GM23248 (cell line): ENCODE measurements around the gene MYO3A. TPM values are rescaled to one million over a fixed set of nuclear protein-coding genes. Genes with fewer than 3 reads are reported as not detected.
A peak's percentile ranks its signal among the peaks of the same experiment; 100 is the strongest.
"Not testable (repeated sequence)": the region's sequence is repeated elsewhere in the genome, so short reads cannot be mapped to it uniquely, and the experiment has no call there.

Experiments
- DNase-seq: peaks from one replicate; pipeline ENCODE4 v3.0.0-alpha.2; 2015
- H2AFZ ChIP-seq: fragments of 200-600 bp; sonication (generic); 2 replicates; pipeline ENCODE4 v1.6.1; 2016; ENCODE audit warnings: antibody characterized with exemption
- H3F3A ChIP-seq: fragments of 200-600 bp; sonication (generic); 2 replicates; pipeline ENCODE4 v1.6.1; 2016; ENCODE audit warnings: mild to moderate bottlenecking, antibody characterized with exemption, mixed run types; ENCODE audit not compliant: insufficient read depth
- H3K27ac ChIP-seq: fragments of 200-600 bp; sonication (generic); 2 replicates; pipeline ENCODE4 v1.5.1; 2016; ENCODE audit warnings: mild to moderate bottlenecking
- H3K27me3 ChIP-seq: fragments of 200-600 bp; sonication (generic); replicated peaks from 2 replicates; pipeline ENCODE4 v1.6.1; 2016; ENCODE audit warnings: mild to moderate bottlenecking; ENCODE audit not compliant: insufficient read depth
- H3K36me3 ChIP-seq: fragments of 200-600 bp; sonication (generic); 2 replicates; pipeline ENCODE4 v1.6.1; 2016; ENCODE audit warnings: low read depth, mild to moderate bottlenecking
- H3K4me1 ChIP-seq: fragments of 200-600 bp; sonication (generic); 2 replicates; pipeline ENCODE4 v1.6.1; 2016; ENCODE audit warnings: mild to moderate bottlenecking; ENCODE audit not compliant: insufficient read depth
- H3K4me2 ChIP-seq: fragments of 200-600 bp; sonication (generic); one replicate; pipeline ENCODE4 v1.6.1; 2016; ENCODE audit warnings: mild to moderate bottlenecking; ENCODE audit not compliant: unreplicated experiment
- H3K4me3 ChIP-seq: fragments of 200-600 bp; sonication (generic); 2 replicates; pipeline ENCODE4 v1.5.1; 2016; ENCODE audit warnings: mild to moderate bottlenecking
- H3K79me2 ChIP-seq: fragments of 200-600 bp; sonication (generic); 2 replicates; pipeline ENCODE4 v1.6.1; 2016; ENCODE audit warnings: mild to moderate bottlenecking; ENCODE audit not compliant: insufficient read depth
- H3K9ac ChIP-seq: fragments of 200-600 bp; sonication (generic); 2 replicates; pipeline ENCODE4 v1.6.1; 2016; ENCODE audit warnings: mild to moderate bottlenecking
- H3K9me2 ChIP-seq: fragments of 200-600 bp; sonication (generic); 2 replicates; pipeline ENCODE4 v1.6.1; 2016; ENCODE audit warnings: mixed run types, mild to moderate bottlenecking, moderate library complexity; ENCODE audit not compliant: insufficient read depth
- H3K9me3 ChIP-seq: fragments of 200-600 bp; sonication (generic); one replicate; pipeline ENCODE4 v1.6.1; 2017; ENCODE audit warnings: low read depth
- H4K20me1 ChIP-seq: fragments of 200-600 bp; sonication (generic); 2 replicates; pipeline ENCODE4 v1.6.0; 2016; ENCODE audit not compliant: insufficient read depth
- EZH2 ChIP-seq: fragments of 200-600 bp; sonication (generic); IDR thresholded peaks from 2 replicates; pipeline ENCODE4 v1.6.1; 2018; ENCODE audit warnings: antibody characterized with exemption, mild to moderate bottlenecking; ENCODE audit not compliant: insufficient read depth, poor library complexity, severe bottlenecking
- EZH2phosphoT487 ChIP-seq: fragments of 200-600 bp; sonication (generic); IDR thresholded peaks from 2 replicates; pipeline ENCODE4 v1.6.1; 2018; ENCODE audit warnings: antibody characterized with exemption, moderate library complexity, mild to moderate bottlenecking, low read depth; ENCODE audit not compliant: insufficient read depth
- WGBS, 2 experiments: methylation state at CpG; one replicate each; pipeline ENCODE4 v1.1.6; 2015 to 2017; ENCODE audit warnings: low lambda C conversion rate in 2 of 2, low coverage in 1 of 2; ENCODE audit errors: missing lambda C conversion rate in 2 of 2; 5-methylcytosine and 5-hydroxymethylcytosine counted together
- in situ Hi-C: fragments of 300-500 bp; cut with MboI; formaldehyde crosslinking; loops from 2 replicates; pipeline ENCODE4 v1.15.0; 2020
- polyA plus RNA-seq: library from polyadenylated mRNA; unstranded; fragments of >200 nt; fragmentation: Nextera tagmentation; extraction: Ambion mirVana; gene quantifications from 2 replicates; pipeline ENCODE4 v1.2.1, GENCODE V29; 2016
- total RNA-seq: library from RNA; depleted of rRNA; stranded (reverse); fragments of >200 nt; shearing (Covaris generic); gene quantifications from 2 replicates; pipeline ENCODE4 v1.2.3, GENCODE V29; 2014

The MYO3A gene
- total and polyA plus RNA-seq, 2 experiments from 2014 or later: not detected

- H3K79me2 ChIP-seq: no peaks in the 10 kb centered on the region
- 2 to 21% methylated on average over 1 of the region's 1 CpG for WGBS, 2 experiments
- H3K27me3 ChIP-seq: no peaks in the 10 kb centered on the region
- H3K4me1 ChIP-seq: no peaks in the 10 kb centered on the region
- DNase-seq: no peak
- H3K4me2 ChIP-seq: no peak overlapping the region
- no peak overlapping the region for H3K27ac ChIP-seq
- H3F3A ChIP-seq: no peaks in the 10 kb centered on the region
- H3K36me3 ChIP-seq: no peaks in the 10 kb centered on the region
- no peak overlapping the region for H2AFZ ChIP-seq
- H3K9ac ChIP-seq: no peak overlapping the region
- no peak overlapping the region for H3K4me3 ChIP-seq
- in situ Hi-C loops: no loop called here
- H4K20me1 ChIP-seq: no peaks in the 10 kb centered on the region
- TF ChIP-seq EZH2: no peak
- TF ChIP-seq EZH2phosphoT487: no peak
- no peaks in the 10 kb centered on the region for H3K9me3 ChIP-seq
- H3K9me2 ChIP-seq: no peaks in the 10 kb centered on the region
These were observed 159.2 kb downstream of the MYO3A start for GRCh38 chr10:26093229-26093628.

- Histone ChIP-seq H3K79me2 (no peaks in the 10 kb centered on the region), H3K9ac (no peak overlapping the region), H3K4me1 (no peaks in the 10 kb centered on the region), H3K27me3 (no peaks in the 10 kb centered on the region), H3K9me2 (no peaks in the 10 kb centered on the region), H3F3A (no peaks in the 10 kb centered on the region), H3K27ac (no peak overlapping the region), H3K4me3 (no peak overlapping the region), H2AFZ (no peak overlapping the region), H4K20me1 (no peaks in the 10 kb centered on the region), H3K9me3 (no peaks in the 10 kb centered on the region), H3K36me3 (no peaks in the 10 kb centered on the region), H3K4me2 (no peak overlapping the region)
- no peak for TF ChIP-seq EZH2
- TF ChIP-seq EZH2phosphoT487: no peak
- DNase-seq: no peak
- in situ Hi-C loops: no loop called here
- 11 to 12% methylated on average over 4 of the region's 4 CpGs for WGBS, 2 experiments
These were observed 161.8 kb downstream of the MYO3A start for GRCh38 chr10:26095781-26096180.

GRCh38 chr10:26097549-26097948 lies 163.5 kb downstream of the MYO3A start:
- H3K9ac ChIP-seq, H3K36me3 ChIP-seq, DNase-seq, H3K27ac ChIP-seq, H4K20me1 ChIP-seq, H3K9me2 ChIP-seq, H3K4me3 ChIP-seq, H3K4me2 ChIP-seq, H2AFZ ChIP-seq, H3K4me1 ChIP-seq, in situ Hi-C loops, H3K9me3 ChIP-seq, H3F3A ChIP-seq, H3K27me3 ChIP-seq, H3K79me2 ChIP-seq: not testable (repeated sequence)
- WGBS, 2 experiments: 0 to 19% methylated on average over 1 of the region's 1 CpG

GRCh38 chr10:26112532-26112931 lies 178.5 kb downstream of the MYO3A start:
- peak; percentile 23 for DNase-seq
- WGBS, 2 experiments: 8 to 10% methylated on average over 3 of the region's 3 CpGs
- H3K9ac ChIP-seq: no peak overlapping the region
- no peak overlapping the region for H3K4me2 ChIP-seq
- no peaks in the 10 kb centered on the region for H3K9me2 ChIP-seq
- H3K9me3 ChIP-seq: no peaks in the 10 kb centered on the region
- no peaks in the 10 kb centered on the region for H3K79me2 ChIP-seq
- H3K4me1 ChIP-seq: no peaks in the 10 kb centered on the region
- H3K27me3 ChIP-seq: no peaks in the 10 kb centered on the region
- H3F3A ChIP-seq: no peaks in the 10 kb centered on the region
- in situ Hi-C loops: no loop called here
- no peak overlapping the region; the same call in 1 of the 2 replicates for H2AFZ ChIP-seq
- TF ChIP-seq EZH2 (no peak), EZH2phosphoT487 (no peak)
- no peak overlapping the region for H3K4me3 ChIP-seq
- H3K27ac ChIP-seq: no peak overlapping the region
- H3K36me3 ChIP-seq: no peaks in the 10 kb centered on the region
- H4K20me1 ChIP-seq: no peaks in the 10 kb centered on the region

GRCh38 chr10:26138613-26139012 lies 204.6 kb downstream of the MYO3A start:
- no peak overlapping the region for H3K9ac ChIP-seq
- no peak overlapping the region for H2AFZ ChIP-seq
- H3K4me1 ChIP-seq: no peaks in the 10 kb centered on the region
- H3K4me2 ChIP-seq: no peak overlapping the region
- no peaks in the 10 kb centered on the region for H4K20me1 ChIP-seq
- 5 to 9% methylated on average over 3 of the region's 3 CpGs for WGBS, 2 experiments
- no peaks in the 10 kb centered on the region for H3F3A ChIP-seq
- no peaks in the 10 kb centered on the region for H3K27me3 ChIP-seq
- no peak overlapping the region for H3K4me3 ChIP-seq
- H3K27ac ChIP-seq: no peak overlapping the region
- H3K36me3 ChIP-seq: no peaks in the 10 kb centered on the region
- no peaks in the 10 kb centered on the region for H3K79me2 ChIP-seq
- no peaks in the 10 kb centered on the region for H3K9me2 ChIP-seq
- DNase-seq: no peak
- H3K9me3 ChIP-seq: no peaks in the 10 kb centered on the region
- TF ChIP-seq EZH2 (no peak), EZH2phosphoT487 (no peak)
- in situ Hi-C loops: no loop called here
